HepG2 (cell line): ENCODE results near the gene CLDN5.

Experiments used
- CCDC6 ChIP-seq: sonication (generic); formaldehyde crosslinking; IDR thresholded peaks from 2 replicates; pipeline ENCODE4 v1.8.1; 2022; ENCODE audit warnings: mild to moderate bottlenecking, missing genetic modification reagents, moderate library complexity
- EZH2 ChIP-seq: conservative IDR thresholded peaks from 2 replicates; pipeline ENCODE4 v1.6.1; 2012; ENCODE audit warnings: mild to moderate bottlenecking, low read depth, low read length, moderate library complexity
- MXI1 ChIP-seq: IDR thresholded peaks from 3 replicates; pipeline ENCODE4 v1.6.1; 2012; ENCODE audit warnings: low read depth, low read length, inconsistent platforms, borderline replicate concordance
- MYC ChIP-seq: sonication (generic); formaldehyde crosslinking; IDR thresholded peaks from 2 replicates; pipeline ENCODE4 v1.9.0; 2021; ENCODE audit warnings: missing genetic modification reagents, borderline replicate concordance
- MYNN ChIP-seq: sonication (generic); formaldehyde crosslinking; IDR thresholded peaks from 2 replicates; pipeline ENCODE4 v1.4.0; 2020; ENCODE audit warnings: mild to moderate bottlenecking, low read depth, missing genetic modification reagents
- POLR2AphosphoS5 ChIP-seq: IDR thresholded peaks from 2 replicates; pipeline ENCODE4 v1.6.1; 2012; ENCODE audit warnings: low read depth, low read length
- REPIN1 ChIP-seq: sonication (generic); formaldehyde crosslinking; IDR thresholded peaks from 2 replicates; pipeline ENCODE4 v1.8.0; 2022; ENCODE audit warnings: missing genetic modification reagents, low read depth, mild to moderate bottlenecking, borderline replicate concordance
- THYN1 ChIP-seq: sonication (generic); formaldehyde crosslinking; IDR thresholded peaks from 2 replicates; pipeline ENCODE4 v1.8.1; 2023; ENCODE audit warnings: low read depth, mild to moderate bottlenecking, moderate library complexity, missing genetic modification reagents, borderline replicate concordance
- ZNF274 ChIP-seq: sonication (generic); formaldehyde crosslinking; IDR thresholded peaks from 2 replicates; pipeline ENCODE4 v1.5.1; 2020; ENCODE audit warnings: mild to moderate bottlenecking, missing genetic modification reagents
- TF ChIP-seq, protein P1 (sequence below), 2 experiments: fragments of 450-650 bp in 1 of 2; sonication (generic) in 1 of 2; formaldehyde crosslinking in 1 of 2; IDR thresholded peaks; 2 replicates each; pipeline versions ENCODE4 v1.6.1 to v1.8.0; 2016 to 2022; ENCODE audit warnings: antibody characterized with exemption in 1 of 2, mild to moderate bottlenecking in 1 of 2, missing genetic modification reagents in 1 of 2
- TF ChIP-seq, protein P2 (sequence below): sonication (generic); formaldehyde crosslinking; IDR thresholded peaks from 2 replicates; pipeline ENCODE4 v1.4.0; 2020; ENCODE audit warnings: mild to moderate bottlenecking, missing genetic modification reagents
- TF ChIP-seq, protein P3 (sequence below): sonication (generic); formaldehyde crosslinking; IDR thresholded peaks from 2 replicates; pipeline ENCODE4 v1.5.1; 2020; ENCODE audit warnings: missing genetic modification reagents, mild to moderate bottlenecking, borderline replicate concordance
- TF ChIP-seq, protein P4 (sequence below): sonication (generic); formaldehyde crosslinking; IDR thresholded peaks from 2 replicates; pipeline ENCODE4 v1.5.0; 2020; ENCODE audit warnings: mild to moderate bottlenecking, missing genetic modification reagents, moderate library complexity

DNA sequence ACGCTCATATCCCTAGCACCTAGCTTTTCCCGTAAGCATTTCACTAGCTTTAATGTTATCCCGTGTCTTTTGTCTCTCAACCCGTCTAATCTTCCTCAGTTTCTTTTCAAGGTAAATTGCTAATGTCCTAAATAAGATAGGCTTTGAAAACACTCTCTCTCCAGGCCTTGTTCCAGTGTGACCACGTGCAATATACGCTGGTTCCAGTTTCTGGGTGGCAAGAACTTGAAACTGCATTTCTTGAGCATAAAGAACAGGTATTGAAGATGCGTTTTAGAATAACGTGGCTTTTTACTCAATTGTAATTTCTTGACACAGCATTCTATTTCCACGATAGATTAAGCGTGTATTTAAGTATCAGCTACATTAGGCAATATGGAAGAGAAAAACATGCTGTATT, 43.4 kb downstream of the CLDN5 start:
- no peak for TF ChIP-seq POLR2AphosphoS5
- TF ChIP-seq, protein P1, sequence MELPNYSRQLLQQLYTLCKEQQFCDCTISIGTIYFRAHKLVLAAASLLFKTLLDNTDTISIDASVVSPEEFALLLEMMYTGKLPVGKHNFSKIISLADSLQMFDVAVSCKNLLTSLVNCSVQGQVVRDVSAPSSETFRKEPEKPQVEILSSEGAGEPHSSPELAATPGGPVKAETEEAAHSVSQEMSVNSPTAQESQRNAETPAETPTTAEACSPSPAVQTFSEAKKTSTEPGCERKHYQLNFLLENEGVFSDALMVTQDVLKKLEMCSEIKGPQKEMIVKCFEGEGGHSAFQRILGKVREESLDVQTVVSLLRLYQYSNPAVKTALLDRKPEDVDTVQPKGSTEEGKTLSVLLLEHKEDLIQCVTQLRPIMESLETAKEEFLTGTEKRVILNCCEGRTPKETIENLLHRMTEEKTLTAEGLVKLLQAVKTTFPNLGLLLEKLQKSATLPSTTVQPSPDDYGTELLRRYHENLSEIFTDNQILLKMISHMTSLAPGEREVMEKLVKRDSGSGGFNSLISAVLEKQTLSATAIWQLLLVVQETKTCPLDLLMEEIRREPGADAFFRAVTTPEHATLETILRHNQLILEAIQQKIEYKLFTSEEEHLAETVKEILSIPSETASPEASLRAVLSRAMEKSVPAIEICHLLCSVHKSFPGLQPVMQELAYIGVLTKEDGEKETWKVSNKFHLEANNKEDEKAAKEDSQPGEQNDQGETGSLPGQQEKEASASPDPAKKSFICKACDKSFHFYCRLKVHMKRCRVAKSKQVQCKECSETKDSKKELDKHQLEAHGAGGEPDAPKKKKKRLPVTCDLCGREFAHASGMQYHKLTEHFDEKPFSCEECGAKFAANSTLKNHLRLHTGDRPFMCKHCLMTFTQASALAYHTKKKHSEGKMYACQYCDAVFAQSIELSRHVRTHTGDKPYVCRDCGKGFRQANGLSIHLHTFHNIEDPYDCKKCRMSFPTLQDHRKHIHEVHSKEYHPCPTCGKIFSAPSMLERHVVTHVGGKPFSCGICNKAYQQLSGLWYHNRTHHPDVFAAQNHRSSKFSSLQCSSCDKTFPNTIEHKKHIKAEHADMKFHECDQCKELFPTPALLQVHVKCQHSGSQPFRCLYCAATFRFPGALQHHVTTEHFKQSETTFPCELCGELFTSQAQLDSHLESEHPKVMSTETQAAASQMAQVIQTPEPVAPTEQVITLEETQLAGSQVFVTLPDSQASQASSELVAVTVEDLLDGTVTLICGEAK (IDR thresholded peaks at IDR 0.05) = no peak
- TF ChIP-seq, protein P1 (CRISPR knock-in tag; IDR thresholded peaks at IDR 0.05) = no peak
- TF ChIP-seq REPIN1 (CRISPR knock-in tag) = no peak
- no peak for TF ChIP-seq MXI1
- TF ChIP-seq, protein P2, sequence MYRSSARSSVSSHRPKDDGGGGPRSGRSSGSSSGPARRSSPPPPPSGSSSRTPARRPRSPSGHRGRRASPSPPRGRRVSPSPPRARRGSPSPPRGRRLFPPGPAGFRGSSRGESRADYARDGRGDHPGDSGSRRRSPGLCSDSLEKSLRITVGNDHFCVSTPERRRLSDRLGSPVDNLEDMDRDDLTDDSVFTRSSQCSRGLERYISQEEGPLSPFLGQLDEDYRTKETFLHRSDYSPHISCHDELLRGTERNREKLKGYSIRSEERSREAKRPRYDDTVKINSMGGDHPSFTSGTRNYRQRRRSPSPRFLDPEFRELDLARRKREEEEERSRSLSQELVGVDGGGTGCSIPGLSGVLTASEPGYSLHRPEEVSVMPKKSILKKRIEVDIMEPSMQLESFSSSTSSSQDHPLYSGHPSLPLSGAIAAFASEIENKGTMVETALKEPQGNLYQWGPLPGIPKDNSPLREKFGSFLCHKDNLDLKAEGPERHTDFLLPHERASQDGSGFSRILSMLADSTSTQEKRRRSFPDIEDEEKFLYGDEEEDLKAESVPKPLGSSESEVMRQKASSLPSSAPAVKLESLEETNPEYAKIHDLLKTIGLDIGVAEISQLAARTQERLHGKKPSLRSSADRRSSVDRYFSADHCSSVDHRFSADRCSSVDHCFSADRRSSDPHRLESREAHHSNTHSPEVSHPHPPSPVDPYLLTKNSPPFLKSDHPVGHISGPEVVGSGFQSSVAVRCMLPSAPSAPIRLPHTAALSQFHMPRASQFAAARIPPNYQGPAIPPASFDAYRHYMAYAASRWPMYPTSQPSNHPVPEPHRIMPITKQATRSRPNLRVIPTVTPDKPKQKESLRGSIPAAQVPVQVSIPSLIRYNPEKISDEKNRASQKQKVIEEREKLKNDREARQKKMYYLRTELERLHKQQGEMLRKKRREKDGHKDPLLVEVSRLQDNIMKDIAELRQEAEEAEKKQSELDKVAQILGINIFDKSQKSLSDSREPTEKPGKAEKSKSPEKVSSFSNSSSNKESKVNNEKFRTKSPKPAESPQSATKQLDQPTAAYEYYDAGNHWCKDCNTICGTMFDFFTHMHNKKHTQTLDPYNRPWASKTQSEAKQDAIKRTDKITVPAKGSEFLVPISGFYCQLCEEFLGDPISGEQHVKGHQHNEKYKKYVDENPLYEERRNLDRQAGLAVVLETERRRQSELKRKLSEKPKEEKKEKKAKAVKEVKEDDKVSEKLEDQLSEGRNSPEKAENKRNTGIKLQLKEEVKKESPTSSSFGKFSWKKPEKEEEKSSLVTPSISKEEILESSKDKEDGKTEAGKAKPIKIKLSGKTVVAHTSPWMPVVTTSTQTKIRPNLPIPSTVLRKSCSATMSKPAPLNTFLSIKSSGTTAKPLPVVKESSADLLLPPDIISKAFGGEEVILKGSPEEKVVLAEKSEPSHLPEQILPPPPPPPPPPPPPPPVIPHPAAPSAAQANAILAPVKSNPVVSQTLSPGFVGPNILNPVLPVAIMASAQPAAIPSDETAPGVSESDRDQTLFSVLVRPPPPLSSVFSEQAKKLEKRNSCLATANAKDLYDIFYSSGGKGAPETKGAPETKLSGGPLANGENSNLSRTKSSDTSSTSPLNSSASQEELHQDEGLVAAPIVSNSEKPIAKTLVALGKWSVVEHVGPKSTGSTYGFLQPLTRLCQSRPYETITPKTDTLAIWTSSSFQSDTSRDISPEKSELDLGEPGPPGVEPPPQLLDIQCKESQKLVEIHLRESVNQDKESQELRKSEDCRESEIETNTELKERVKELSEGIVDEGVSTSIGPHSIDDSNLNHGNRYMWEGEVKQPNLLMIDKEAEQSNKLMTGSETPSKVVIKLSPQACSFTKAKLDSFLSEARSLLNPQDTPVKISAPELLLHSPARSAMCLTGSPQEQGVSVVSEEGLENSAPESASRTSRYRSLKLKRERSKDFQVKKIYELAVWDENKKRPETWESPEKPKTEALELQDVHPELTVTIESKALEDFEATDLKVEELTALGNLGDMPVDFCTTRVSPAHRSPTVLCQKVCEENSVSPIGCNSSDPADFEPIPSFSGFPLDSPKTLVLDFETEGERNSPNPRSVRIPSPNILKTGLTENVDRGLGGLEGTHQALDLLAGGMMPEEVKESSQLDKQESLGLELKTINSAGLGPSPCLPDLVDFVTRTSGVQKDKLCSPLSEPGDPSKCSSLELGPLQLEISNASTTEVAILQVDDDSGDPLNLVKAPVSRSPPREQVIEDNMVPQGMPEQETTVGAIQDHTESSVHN (CRISPR knock-in tag) = no peak
- TF ChIP-seq ZNF274 (CRISPR knock-in tag) = no peak
- TF ChIP-seq, protein P3, sequence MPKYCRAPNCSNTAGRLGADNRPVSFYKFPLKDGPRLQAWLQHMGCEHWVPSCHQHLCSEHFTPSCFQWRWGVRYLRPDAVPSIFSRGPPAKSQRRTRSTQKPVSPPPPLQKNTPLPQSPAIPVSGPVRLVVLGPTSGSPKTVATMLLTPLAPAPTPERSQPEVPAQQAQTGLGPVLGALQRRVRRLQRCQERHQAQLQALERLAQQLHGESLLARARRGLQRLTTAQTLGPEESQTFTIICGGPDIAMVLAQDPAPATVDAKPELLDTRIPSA (CRISPR knock-in tag) = no peak
- TF ChIP-seq MYC = no peak
- TF ChIP-seq, protein P4, sequence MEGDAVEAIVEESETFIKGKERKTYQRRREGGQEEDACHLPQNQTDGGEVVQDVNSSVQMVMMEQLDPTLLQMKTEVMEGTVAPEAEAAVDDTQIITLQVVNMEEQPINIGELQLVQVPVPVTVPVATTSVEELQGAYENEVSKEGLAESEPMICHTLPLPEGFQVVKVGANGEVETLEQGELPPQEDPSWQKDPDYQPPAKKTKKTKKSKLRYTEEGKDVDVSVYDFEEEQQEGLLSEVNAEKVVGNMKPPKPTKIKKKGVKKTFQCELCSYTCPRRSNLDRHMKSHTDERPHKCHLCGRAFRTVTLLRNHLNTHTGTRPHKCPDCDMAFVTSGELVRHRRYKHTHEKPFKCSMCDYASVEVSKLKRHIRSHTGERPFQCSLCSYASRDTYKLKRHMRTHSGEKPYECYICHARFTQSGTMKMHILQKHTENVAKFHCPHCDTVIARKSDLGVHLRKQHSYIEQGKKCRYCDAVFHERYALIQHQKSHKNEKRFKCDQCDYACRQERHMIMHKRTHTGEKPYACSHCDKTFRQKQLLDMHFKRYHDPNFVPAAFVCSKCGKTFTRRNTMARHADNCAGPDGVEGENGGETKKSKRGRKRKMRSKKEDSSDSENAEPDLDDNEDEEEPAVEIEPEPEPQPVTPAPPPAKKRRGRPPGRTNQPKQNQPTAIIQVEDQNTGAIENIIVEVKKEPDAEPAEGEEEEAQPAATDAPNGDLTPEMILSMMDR (CRISPR knock-in tag) = no peak
- TF ChIP-seq CCDC6 = no peak
- no peak for TF ChIP-seq MYNN (CRISPR knock-in tag)
- no peak for TF ChIP-seq EZH2
- TF ChIP-seq THYN1 (CRISPR knock-in tag) = no peak
